8988T (cell line): ENCODE measurements around the gene ANKRD2.
A peak's percentile ranks its signal among the peaks of the same experiment; 100 is the strongest.
"Not testable (repeated sequence)": the region's sequence is repeated elsewhere in the genome, so short reads cannot be mapped to it uniquely, and the experiment has no call there.

Experiments used
- DNase-seq: peaks from one replicate; pipeline ENCODE4 v3.0.0; 2011

The ANKRD2 gene

DNA sequence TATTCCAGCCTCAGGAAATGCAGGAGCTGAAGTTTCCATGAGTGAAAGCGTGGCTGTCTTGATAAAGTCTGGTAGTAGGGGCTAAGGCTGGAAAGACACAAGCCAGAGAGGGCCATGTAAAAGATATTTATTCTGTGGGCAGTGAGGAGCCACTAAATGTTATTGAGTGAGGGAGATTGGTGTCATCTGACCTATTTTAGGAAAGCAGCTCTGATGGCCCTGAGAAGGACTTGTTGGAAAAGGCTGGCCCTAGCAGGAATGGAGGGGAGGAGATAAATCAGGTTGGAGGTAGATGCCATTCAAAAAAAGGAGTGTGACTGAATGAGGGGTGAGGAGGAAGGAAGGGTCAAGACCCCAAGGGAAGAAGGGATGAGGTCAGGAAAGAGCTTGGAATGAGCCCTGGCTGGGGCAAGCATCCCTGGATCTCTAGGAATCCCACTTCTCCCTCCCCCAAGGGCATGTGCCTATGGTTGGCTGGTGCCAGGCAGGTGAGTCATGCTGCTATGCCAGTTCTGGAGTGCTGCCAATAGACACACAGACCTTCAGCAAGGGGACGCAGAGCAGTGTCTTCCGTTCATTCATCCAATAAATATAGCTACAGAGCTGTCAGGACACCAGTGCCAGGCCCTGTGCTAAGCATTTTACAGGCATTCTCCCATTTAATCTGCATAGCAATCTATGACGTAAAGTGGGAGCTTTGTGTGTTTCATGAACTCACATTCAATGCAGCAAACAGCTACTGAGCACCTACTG, 2.0 kb downstream of the ANKRD2 start:
- peak; percentile 92 for DNase-seq

DNA sequence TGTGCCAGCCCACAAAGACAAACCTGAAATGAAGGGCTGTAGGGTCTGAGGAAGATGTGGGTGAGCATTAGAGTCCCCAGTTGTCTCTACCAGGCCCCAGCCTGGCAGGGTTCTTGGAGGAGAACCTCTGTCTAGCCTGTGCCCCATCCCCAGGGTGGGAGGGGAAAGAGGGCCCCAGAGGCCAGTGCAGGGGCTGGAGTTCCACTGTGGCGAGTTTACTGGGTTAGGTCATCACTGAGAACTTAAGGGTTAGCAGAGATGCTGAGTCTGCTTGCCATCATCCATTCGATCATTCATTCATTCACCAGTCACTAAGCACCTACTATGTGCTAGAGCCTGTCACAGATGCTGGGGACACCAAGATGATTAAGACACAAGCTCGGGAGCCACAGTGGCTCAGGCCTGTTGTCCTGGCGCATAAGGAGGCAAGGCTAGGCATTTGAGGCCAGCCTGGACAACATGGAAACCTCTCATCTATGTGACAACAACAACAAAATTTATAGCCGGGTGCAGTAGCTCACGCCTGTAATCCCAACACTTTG, 2.6 kb downstream of the ANKRD2 start:
- DNase-seq, result peak; percentile 82

DNA sequence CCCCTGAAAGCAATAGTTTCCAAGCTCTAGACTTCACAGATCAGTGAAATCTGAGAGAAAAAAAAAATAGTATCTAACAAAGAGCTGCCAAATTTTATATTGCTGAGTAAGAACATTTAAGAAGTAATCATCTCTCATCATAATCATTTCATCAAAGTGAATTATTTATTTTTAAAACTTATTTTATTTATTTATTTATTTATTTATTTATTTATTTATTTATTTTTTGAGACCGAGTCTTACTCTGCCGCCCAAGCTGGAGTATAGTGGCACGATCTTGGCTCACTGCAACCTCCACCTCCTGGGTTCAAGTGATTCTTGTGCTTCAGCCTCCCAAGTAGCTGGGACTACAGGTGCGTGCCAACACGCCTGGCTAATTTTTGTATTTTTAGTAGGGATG, 3.9 kb downstream of the ANKRD2 start:
- DNase-seq, result not testable (repeated sequence)

DNA sequence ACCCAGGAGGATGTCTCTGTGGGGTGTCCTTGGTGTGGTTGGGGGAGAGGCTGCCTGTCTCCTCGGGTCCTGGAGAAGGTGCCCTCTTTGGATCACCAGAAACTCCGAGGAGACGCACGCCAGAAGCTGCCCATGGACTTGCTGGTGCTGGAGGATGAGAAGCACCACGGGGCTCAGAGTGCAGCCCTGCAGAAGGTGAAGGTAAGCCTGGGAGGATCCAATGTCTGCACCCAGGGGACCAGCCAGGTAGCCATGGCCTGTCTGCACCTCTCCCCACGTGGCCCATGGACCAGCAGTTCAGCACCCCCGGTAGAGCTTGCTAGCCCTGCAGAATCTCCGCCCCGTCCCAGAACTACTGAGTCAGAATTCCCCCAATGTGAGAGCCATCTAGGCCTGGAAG, 5.1 kb downstream of the ANKRD2 start:
- no peak for DNase-seq

DNA sequence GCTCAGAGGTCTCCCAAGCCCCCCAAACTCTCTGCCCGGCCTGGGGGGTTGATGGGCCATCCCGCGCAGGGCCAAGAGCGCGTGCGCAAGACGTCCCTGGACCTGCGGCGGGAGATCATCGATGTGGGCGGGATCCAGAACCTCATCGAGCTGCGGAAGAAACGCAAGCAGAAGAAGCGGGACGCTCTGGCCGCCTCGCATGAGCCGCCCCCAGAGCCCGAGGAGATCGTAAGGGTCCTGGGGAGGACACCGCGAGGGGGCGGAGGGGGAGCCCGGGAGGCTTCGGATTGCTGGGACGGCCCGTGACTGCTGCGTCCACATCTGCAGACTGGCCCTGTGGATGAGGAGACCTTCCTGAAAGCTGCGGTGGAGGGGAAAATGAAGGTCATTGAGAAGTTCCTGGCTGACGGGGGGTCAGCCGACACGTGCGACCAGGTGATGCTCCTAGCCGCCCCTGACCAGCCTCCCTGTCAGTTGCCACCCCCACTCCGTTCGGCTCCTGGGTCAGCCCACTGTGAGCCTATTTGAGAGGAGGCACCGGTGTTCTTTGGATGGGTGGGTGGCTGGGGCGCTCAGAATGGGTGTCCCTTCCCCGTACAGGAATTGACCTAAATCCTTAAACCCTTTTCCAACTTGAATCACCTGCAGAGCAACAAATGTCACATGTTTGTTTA, 5.7 kb downstream of the ANKRD2 start:
- no peak for DNase-seq

DNA sequence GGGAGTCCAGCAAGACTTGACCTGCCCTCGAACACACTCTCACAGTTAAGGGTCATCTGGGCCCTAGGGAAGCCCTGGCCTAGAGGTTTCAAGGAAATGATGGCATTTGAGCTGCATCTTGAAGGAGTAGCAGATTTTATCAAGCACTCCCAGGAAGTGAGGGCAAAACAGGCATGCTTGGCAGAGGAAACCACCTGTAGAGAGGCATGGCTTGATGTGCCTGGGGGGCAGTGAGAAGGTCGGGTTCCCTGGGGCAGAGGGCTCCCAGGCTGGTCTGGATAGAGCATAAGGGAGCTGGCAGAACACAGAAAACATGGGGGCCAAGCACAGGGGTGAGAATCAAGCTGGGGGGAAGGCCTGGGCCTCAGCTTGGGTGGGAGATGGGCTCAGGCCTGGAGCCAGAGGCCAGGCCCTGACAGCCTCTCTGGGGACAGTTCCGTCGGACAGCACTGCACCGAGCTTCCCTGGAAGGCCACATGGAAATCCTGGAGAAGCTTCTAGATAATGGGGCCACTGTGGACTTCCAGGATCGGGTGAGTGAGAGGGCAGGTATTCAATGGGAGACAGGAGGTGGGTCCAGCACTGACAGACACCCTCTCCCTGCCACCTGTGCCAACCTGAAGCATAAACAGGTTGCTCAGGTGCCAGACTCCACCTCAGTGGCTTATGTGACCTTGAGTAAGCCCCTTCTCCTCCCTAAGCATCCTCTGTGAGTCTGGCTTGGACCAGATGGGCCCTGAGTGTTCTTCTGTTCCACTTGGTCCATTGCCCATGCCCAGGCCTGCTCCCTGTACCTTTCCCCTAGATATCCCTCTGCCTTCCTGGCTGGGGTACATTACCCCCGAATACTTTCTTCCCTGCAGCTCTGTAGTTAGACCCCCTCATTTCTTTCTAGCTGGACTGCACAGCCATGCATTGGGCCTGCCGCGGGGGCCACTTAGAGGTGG, 8.1 kb downstream of the ANKRD2 start:
- DNase-seq, result no peak

DNA sequence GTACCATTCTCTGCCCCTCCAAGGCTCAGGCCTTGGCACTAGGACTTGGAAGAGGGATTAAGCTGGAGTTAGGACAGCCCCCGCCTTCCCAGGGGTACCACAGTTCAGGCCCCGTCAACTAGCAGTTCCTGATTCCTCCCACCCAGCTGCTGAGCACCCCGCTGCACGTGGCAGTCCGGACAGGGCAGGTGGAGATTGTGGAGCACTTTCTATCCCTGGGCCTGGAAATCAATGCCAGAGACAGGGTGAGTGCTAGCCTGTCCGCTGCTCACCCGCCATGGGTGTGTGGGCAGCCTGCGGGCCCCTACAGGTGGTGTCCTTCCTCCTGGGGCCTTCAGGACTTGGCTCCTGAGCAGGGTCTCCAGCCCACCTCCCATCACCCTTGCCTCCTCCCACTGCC, 9.6 kb downstream of the ANKRD2 start:
- no peak for DNase-seq

DNA sequence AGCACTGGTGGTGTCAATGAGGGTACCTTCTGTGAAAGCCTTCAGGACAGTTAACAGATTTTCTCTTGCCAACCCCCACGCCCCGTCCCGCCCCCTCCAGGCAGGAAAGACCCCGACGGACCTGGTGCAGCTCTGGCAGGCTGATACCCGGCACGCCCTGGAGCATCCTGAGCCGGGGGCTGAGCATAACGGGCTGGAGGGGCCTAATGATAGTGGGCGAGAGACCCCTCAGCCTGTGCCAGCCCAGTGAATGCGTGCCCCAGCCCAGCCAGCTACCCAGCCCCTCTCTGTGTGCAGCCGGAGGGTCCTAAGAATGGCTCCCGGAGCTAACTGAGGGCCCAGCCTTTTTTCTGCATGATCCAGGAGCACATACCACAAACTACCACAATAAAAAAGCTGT, 10.9 kb downstream of the ANKRD2 start:
- no peak for DNase-seq

DNA sequence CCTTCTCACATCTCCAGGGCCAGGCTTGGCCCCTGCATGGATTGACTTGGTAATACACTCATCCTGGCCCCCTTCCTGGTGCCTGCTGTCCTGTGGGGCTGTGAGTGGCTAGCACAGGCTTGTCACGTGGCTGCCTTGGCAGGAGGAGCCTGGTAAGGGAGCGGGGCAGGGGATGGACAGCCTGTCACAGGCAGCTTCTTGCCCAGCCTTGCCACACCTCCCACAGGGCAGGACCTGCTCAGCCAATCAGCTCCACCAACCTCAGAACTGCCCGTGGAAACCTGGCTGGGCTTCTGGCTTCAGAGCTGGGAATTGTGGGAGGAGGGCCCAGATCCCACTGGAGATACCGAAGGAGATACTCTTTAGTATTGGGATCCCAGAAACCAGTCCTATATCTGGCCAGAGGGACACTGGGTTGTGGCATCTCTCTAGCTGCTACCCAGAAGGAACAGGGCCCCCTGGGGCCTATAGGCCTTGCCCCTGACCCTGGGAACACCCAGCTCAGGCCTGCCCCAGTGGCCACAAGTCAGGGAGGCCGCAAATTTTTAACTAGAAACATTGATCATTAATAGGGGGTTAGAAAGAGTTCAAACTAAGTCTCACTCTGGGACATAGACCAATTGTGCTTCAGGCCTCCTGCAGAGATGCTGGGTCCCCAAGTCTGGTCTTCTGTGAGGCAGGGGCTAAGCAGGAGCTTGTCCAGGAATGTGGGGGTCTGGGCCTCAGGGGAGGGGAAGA, 11.7 kb downstream of the ANKRD2 start, which contains the start of gene HOGA1:
Gene HOGA1, plus strand, starts transcription at position 330 of the 738 bp plus-strand sequence. Its CDS starts 315 bp downstream, at position 645.
- no peak for DNase-seq

DNA sequence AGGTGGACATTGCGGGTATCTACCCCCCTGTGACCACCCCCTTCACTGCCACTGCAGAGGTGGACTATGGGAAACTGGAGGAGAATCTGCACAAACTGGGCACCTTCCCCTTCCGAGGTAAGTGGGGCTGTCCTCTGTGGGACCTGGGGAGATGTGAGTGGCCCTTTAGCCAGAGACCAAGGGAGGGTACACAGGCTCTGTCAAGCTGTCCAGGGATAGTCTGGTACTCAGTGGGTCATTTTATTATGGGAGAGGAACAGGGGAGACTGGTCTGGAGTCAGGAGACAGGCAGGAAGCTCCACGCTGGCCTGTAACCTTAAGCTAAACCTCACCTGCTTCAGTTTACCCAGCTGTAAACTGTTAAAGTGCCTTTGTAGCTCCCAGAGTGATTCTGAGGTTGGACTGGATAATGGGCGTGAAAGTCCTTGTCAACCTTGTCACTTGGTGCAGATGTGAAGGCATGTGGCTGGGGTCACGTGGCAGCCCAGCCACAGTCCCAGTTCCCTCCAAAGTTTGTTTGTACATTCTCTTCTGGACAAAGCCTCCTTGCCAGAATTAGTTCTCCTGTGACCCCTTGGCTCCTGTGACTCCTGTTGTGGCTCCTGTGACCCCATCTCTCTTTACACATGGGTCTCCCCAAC, 12.3 kb downstream of the ANKRD2 start:
- DNase-seq, result no peak

DNA sequence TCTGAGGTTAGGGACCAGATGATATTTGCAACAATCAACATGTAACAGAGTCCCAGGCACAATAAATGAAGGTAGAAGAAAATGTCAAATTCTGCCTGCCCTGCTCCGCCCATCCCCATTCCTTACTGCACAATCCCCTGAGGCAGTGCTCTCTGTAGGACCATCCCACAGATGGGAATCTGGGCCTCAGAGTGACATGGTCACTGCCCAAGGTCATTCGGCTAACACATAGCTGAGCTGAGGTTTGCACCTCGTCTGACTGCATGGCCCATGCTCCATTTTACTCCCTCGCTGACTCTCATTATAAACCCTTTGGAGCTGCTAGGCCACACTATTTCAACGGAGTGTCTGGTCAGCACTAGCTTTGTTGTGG, 12.8 kb downstream of the ANKRD2 start:
- no peak for DNase-seq

DNA sequence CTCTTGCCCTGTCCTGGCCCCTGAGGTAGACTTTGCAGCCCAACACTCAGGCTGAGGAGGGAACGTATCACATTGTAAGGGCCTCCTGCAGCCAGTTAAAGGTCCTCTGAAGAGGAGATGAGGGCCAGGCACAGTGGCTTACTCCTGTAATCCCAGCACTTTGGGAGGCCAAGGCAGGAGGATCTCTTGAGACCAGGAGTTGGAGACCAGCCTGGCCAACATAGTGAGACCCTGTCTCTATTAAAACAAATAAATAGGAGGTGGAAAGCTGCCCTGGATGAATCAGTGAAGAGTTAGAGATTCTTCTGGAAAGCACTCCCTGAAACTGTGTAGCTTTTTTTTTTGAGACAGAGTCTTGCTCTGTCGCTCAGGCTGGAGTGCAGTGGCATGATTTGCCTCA, 14.6 kb downstream of the ANKRD2 start:
- DNase-seq, result no peak

DNA sequence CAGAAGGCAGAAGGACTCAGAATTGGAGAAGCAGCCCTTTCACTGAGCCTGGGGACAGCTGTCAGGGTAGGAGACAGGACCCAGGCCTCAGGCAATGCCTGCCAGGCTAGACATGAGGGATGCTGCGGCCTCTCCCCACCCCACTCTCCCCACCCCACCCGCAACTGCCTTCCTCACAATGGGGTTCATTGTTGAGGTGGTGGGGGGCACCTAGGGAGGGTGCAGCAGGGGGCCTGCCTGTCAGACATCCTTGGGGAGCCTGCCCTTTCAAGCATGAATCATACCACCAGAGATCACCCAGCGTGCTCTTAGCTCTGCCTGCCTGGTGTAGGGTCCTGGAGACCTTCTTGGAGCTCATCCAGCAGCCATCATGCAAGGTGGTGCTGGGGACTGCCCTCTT, 16.9 kb downstream of the ANKRD2 start, which contains the start of gene C10orf62:
Gene C10orf62, plus strand, starts transcription at position 243 of the 400 bp plus-strand sequence. CDS start 177 bp downstream, outside the sequence.
- DNase-seq, result no peak

DNA sequence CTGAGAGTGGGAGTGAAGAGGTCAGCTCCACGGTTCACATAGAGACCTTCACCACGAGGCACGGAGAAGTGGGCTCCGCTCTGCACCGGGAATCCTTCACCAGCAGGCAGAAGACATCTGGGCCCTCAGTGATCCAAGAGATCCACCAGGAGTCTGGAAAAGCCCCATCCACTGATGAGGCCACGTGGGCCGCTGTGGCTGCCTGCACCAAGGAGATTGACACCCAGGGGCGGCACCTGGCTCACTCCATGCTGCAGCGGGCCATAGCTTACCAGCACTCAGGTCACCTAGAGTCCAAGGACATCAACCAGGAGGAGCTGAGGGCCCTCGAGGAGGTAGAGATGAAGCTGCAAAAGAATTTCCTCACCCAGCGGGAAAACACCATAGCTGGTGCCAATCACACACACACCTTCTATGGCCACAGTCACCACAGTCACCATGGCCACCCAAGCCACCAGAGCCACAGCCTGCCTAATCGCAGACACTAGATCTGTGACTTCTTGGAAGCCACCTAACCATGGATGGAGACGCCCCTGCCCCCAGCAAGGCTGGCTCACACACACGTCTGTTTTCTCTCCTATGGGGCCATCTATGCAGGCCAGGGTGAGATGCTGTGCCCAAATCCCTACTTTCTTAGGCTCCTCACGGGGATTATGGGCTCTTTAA, 17.6 kb downstream of the ANKRD2 start:
- DNase-seq, result no peak

DNA sequence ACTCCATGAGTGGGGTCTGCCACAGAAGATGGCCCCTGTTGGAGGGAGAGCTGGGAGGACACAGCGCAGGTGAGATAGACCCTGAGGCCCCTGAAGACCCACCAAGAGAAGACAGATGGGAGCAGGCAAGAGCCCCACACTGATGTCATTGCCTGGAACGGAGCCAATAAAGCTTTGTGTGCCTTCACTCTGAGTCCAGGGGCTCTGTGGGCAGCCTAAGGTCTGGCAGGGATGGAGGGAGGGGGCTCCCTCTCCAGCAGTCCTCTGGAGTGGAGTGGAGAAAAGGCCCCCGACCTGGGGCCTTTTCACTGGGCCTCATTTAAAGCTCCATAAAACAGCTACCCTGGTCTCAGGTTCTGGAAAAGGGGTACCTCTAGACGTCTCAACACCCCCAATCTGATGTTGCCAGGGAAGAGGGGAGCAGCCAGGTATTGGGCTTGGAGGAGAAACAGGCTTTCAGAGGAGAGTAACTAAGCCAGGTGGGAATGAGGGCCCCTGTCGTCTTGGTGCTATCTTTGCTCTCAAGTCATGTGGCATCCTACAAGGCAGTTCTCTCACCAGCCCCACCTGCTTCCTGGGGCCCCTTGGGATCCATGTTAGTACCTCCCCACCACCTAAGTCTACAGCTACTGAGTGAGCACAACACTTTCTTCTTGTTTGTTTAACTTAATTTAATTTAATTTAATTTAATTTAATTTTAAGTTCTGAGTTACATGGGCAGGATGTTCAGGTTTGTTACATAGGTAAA, 18.3 kb downstream of the ANKRD2 start:
- DNase-seq, result no peak

DNA sequence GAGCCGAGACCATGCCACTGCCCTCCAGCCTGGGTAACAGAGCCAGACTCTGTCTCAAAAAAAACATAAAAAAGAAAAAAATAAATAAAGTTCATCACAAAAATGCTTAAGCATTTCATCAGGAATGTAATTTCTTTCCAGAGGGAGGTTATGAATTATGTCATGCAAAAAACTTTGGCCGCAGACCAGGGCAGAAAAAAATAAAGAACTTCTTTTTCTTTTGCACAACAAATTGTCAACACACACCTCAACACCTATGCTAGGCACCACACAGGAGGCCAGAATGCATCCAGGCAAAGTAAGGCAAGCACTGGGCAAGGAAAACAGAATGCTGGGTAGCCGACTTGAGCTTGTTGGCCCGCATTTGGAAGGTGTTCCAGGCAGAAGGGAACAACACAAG, 20.8 kb downstream of the ANKRD2 start:
- no peak for DNase-seq

DNA sequence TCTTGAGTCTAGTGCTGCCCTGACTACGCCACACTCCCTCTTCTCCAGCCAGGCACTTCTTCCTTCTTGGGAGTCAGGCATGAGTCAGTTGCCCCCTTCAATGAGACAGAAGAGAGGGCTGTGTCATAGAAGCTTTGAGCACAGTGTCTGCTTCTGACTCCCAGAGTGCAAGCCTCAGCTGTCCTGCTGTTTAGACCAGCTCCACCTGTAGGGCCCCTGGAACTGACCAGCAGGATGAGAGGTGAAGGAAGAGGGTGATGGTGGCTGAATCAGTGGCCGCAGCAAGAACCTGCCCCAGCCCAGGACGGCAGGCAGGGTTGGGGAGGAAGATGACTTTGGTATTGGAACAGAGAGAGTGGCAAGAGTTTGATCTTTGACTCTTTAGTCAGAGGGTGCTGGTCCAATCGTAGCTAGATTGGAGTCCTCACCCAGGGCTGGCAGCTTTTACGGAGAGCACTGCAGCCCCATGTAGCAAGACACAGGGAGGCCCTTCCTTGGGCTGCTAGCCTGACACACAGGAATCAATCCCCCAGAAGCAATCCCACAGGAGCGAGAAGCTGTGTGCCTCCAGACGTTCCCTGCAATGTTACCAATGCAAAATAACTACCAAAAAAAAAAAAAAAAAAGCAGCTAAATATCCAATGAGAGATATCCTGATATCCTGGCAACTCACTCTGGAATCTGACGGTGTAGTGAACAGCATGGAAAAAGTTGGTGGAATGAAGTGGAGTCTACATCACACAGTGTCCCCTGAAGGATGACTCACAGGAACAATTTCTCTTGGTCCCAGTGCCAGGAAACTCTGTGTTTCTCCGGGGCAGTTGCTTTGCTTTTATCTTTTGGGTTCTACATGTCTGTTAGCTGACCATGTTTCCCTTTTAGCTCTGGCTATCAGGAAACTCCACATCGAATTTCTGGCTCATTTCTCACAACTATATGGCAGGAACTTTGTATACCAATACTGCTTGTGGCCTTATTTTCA, 23.8 kb downstream of the ANKRD2 start:
- DNase-seq, result no peak

DNA sequence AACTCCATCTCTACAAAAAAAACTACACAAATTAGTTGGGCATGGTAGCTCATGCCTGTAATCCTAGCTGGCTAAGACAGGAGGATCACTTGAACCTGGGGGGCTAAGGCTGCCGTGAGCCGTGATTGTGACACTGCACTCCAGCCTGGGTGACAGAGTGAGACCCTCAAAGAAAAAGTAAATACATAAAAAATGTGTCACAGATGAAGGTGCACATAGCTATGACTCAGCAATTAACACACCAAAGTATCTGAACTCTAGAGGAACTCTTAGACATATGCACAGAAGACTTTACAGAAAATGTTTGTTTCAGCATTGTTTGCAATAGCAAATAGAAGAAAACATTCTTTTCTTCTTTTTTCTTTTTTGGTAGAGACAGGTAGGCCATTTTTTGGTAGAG, 25.2 kb downstream of the ANKRD2 start:
- DNase-seq, result no peak
